GM19452 (cell line): ENCODE data around the gene SLC6A19.

Experiments
- ATAC-seq: cut with Tn5 transposase; IDR thresholded peaks from one replicate; pipeline ENCODE4 v1.9.1; 2021; ENCODE audit not compliant: unreplicated experiment

Gene SLC6A19

DNA sequence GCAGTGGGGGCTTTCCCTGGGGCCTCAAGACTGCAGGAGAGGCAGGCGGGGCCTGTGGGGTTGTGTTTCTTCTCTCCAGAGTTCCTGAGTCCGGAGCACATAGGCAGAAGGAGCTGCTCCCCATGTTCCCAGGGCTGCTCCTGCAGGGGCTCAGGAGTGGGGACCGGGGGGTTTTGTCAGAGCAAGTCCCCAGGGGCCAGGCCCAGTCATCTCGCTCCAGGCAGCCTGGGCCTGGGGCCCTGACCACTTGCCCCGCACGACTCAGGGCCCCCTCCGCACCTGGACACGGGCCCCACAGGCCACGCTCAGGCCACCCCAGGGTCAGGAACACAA, 22.0 kb upstream of the SLC6A19 start:
- ATAC-seq = no peak

DNA sequence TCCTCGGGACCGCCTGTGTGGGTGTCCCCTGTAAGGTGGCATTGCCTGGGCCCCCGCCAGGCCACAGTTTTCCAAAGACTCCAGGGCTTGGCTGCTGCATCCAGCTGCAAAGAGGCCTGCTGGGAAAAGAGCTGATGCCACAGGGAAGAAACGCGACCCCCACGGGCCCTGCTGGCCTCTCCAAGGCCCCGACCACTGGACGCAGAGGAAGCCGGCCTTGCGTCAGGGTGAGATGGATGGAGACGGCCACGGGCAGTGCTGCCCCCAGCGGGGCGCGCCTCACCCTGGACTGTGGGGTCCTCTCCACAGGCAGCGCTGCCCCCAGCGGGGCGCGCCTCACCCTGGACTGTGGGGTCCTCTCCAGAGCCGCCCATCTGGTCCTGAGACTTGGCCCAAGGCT, 21.3 kb upstream of the SLC6A19 start:
- no peak for ATAC-seq

DNA sequence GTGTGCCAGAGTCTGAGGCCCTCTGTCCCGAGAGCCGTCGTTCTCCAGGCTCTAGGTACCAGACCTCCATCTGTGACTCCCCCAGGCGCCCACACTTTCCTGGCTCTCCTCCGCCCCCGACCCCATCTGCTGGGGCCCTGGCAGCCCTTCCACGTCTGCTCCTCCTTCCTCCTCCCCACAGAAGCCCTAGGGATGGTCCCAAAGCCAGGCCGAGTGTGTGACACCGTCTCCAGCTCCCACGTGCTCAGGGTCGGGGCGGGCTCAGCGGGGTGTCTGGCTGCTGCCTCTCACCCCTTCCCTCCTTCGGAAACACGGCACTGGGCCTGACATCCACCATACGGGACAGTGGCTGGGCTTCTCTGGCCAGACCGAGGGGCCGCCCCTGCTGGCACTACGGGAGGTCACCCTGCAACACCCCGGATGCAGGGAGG, 20.5 kb upstream of the SLC6A19 start:
- ATAC-seq = no peak

DNA sequence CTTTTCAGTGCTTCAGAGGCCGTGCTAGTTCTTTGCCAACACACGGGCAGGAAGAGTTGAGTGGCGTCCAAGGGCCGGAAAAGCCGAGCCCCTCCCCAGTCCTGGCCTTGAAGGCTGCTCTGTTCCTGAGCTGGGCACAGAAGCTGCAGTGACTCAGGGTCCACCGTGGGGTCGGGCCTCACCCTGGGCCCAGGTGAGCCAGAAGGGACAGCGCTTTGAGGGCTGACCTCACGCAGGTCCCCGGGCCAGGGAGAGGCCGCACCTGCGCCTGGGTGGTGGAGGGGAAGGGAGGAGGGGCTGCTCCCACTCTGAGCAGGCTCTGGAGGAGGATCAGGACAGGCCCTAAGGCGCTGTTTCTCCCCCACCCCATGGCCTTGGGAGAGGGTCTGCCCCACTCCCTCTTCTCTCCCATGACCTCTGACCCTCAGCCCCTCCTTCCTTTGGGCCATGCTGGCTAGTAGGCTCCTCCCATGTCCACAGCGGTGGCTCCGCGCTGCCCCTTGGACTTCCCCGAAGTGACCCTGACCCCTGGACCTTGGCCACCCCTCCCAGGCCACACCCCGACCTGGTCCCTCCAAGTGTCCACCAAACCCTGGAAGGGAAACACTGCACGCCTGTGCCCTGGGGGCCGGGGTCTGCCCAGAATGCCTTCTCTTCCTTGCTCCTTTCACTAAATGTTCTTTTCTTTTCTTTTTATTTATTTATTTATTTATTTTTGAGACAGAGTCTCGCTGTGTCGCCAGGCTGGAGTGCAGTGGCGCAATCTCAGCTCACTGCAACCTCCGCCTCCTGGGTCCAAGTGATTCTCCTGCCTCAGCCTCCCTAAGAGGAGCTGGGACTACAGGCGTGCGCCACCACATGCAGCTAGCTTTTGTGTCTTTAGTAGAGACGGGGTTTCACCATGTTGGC, 19.7 kb upstream of the SLC6A19 start:
- no peak for ATAC-seq

DNA sequence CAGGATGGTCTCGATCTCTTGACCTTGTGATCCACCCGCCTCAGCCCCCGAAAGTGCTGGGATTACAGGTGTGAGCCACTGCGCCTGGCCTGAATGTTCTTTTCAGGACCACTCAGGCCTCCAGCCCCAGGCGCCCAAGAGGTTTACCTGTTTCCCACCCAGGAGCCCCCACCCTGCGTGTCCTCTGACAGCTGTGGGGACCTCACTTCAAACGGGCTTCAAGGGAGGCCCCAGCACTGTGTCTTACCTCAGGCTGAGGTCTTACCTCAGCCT, 19.1 kb upstream of the SLC6A19 start:
- ATAC-seq = no peak

DNA sequence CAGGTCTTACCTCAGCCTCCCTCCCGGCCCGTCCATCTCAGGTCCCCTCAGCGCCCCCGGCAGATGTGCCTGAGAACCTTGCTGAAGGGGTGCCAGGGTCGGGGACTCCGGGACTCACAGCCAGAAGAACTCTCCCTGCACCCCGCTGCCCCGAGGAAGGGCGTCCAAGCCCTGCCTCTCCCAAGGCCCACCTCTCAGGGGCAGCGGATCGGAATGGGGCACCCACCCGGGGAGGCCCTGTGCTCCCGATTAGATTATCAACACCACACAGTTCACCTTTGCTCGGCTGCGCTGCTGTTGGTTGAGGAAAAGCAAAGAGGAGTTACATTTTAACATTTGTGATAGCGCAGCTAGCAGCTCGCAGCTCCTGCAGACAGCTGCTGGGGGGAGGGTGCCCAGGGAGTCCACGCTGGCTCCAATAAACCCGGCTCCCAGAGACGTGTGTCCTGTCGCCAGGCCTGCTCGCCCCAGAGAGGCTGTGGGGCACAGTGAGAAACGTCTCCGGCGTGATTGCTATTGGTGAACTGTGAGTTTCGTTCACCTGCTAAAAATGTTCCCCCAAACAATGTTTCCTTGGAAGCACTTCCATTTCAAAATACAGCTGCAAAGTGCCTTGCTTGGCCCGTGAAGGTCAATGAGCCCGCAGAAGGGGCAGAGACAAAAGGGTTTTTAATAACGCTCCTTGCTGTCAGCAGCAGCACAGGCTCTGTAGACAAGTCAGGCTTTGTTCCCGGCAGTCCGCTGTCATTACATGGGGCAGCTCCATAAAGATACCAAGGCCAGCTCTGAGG, 18.6 kb upstream of the SLC6A19 start:
- ATAC-seq = no peak

DNA sequence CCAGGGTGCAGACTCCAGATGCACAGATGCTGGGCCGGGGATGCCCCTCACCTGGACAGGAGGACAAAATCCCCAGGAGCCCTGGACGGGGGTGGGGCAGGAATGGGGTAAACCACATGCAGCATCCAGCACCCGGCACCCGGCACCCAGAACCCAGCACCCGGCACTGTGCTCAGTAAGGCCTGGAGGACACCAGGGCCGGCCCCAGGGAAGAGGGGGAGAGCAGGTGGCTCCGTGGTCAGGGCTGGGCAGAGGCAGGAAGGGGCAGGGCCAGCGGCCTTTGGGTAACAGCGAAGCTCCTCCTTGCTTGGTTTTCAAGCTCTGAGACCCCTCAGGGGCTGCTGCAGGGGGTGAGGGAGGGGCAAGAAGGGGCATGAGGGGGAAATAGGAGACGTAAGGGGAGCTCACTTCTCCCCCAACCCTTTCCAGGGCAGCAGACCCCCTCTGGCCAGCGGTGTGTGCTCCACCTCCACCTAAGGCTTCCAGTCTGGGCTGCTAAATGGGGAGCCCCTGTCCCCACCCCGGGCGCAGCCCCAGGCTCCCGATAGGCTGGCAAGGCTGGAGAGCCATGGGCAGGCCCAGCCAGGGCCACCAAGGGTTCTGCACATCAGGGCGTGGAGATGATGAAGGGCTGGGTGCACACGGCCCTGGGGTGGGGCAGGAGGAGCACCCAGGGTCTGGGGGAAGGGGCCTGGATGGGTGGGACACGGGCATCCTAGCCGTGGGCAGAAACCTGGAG, 17.8 kb upstream of the SLC6A19 start:
- ATAC-seq = no peak

DNA sequence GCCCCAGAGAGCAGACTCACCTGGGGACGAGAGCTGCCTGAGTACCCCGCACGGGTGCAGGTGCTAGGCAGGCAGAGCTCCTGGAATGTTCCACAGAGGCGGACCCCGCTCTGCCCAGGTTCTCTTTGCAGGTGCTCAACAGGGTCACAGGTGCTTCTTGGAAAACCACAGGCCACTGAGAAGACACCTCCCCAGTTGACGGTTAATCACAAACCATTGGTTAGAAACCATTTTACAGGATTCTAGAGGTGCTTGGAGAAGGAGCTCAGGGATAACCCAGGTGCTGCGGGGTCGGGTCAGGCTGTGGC, 17.3 kb upstream of the SLC6A19 start:
- no peak for ATAC-seq

DNA sequence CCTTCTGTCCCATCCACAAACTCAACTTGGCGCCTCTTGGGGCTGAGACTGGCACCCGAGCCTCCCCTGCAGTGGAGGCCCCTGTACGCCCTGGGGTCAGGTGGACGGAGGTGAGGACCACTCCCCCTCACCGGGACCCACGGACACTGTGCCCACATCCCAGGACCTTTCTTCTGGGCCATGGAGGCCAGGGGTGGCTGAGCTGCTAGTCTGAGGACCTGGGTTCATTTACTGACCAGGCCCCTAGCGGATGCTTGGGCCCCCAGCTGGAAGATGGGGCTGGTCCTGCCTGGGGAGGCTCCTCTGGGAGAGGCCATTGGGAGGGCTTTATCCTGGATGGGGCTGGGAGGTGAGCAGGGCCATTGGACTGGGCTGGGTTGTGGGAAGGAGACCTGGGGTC, 16.9 kb upstream of the SLC6A19 start:
- ATAC-seq = no peak

DNA sequence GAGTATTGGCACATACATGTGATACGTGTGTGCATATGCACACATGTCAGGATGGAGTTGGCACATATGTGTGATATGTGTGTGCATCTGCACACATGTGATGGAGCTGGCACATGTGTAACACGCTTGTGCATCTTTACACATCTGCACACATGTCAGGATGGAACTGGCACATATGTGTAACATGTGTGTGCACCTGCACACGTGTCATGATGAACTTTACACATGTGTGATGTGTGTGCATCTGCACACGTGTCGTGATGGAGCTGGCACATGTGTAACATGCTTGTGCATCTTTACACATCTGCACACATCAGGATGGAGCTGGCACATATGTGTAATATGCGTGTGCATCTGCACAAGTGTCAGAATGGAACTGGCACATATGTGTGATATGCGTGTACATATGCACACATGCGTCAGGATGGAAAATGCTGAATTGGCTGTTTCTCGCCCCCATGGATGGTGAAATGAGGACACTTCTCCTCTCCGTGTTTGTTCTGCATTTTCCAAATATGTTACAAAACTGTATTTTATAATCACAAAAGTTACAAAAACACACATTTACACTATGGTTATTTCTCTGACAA, 16.3 kb upstream of the SLC6A19 start:
- no peak for ATAC-seq

DNA sequence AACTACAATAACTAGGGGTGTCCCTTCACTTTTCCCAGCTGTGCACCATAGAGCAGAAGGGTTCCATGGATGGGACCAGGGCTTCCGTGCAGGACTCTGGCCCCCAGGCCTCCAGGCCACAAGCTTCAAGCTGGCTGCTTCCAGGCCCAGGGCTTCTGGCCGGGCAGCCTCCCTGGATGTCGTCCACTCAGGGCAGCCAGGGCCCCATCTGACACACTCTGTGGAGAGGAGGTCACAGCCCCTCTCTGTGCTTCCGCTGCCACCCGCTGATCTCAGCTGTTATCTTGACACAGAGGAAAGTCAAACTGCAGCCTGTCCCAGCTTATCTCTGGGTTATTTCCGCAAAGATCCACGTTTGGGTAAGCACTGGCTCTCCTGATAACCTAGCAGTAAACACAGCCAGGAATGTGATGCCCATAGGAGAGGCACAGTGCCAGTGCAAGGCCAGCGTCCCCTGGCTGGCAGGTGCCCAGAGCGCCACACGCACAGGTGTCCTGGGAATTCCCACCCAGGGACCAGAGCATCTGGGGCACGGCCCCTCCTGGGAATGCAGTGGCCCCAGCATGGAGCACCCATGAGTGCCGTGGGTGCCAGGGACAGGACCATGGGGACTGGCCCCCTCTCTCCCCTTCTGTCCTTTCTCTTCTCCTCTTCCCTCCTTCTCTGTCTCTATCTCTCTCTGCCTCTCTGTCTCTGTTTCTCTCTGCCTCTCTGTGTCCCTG, 15.6 kb upstream of the SLC6A19 start:
- ATAC-seq = no peak

DNA sequence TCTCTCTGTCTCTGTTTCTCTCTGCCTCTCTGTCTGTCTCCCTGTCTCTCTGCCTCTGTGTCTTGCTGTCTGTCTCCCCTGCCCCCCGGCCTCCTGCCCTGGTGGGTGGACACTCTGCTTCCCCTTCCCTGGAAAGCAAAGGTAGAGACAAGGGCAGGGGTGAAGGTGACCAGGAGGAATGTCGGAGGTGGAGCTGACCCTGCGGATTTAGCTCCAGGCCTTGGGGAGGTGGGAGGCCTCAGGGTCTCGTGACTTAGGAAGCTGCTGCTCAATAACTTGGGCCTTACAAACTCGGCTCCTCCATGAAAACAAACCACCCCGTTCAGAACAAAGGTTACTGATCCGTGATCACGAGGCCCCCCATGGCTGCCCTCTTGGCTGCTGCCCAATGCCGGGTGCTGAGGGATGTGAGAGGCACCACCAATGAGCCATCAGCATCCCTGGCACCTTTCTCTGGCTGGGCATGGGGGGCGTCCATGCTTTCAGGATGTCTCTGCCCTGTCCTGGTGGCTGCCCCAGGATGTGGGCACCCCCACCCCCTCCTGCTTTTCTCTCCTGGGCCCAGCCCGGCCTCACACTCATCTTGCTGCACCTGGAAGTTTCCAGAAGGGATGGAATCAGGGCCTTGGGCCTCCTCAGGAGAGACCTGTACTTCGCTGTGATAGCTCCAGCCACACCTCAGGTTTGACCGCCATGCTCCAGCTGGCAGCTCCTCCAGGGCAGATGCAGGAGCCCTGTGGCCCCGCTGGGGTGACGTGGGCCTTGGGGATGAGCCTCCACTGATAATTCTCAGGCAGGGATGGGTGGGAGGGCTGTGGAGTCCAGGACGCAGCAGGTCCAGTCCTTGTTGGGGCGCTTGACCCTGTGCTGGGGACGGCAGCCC, 14.8 kb upstream of the SLC6A19 start:
- no peak for ATAC-seq

DNA sequence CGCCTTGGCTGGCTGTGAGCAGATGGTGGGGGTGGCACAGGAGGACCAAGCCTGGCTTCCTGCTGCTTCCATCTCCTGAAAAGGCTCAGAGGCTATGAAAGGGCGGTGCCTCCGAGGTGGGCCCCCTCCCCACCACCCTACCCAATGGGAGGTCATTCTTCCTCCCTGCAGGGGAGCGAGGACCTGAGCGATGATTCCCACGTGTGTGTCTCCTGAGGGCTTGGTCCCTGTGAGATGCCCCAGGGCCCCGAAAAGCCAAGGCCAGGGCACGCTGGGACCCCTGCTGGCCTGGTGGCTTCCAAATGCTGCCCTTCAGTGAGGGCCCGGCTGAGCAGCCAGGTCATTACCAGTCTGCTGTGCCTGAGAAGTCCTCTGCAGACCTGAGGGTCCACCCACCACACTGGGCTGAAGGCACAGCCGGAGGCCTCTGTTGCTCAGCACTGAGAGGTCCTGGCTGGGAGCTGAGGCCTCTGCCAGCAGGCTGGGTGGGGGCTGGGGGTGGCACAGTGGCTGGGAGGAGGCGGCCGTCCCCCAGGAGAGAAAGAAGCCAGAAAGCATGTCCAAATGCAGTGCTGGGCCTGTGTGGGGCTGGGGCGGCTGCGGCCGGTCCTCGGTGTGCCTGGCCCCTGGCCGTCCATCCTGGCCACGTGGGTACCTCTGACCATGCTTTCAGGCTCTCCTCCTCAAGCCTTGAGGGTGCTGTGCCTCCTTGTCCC, 14.0 kb upstream of the SLC6A19 start:
- ATAC-seq = no peak

DNA sequence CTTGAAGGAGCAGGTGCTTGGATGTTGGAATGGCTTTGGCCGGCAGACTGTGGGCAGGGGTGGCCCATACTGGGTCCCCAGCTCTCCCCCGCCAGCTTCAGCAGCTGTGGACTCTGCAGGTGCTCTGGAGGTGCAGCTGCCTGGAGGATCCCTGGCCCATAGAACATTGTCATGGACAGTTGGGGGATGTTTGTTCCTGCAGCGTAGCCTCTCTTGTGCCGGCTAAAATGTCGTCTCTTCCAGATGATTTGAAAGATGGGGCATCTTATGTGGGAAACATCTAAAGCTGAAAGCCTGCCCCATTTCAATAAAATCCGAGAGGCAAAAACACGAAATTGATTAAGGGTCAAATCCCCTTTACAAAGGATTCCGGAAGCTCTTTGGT, 13.5 kb upstream of the SLC6A19 start:
- ATAC-seq = no peak

DNA sequence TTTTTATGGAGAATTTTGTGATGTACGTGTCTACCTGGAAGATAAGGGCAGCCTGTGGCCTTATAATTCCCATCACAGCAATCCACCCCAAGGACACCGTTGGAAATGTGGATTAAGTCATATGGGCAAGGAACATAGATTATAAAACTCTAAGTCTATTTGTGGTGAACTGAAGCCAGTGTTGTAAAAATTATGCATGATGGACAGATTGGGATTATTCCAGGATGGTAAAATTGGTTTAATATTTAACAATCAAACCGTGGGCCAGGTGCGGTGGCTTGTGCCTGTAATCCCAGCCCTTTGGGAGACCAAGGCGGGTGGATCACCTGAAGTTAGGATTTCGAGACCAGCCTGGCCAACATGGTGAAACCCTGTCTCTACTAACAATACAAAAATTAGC, 12.9 kb upstream of the SLC6A19 start:
- no peak for ATAC-seq

DNA sequence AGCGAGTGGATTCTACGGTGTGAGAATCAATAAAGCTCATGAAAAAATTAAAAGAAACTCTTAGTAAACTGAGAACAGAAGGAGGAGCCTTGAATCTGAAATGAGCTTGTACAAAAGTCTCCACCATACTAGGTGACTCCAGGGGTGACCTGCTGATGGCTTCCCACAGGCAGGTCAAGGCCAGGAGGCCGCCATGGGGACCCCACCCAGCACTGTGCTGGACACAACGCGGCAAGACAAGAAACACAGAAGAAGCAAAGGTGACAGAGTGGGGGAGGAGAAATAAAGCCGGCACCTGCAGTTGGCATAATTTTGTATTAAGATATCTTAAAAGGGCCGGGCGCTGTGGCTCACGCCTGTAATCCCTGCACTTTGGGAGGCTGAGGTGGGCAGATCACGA, 12.1 kb upstream of the SLC6A19 start:
- ATAC-seq = no peak

DNA sequence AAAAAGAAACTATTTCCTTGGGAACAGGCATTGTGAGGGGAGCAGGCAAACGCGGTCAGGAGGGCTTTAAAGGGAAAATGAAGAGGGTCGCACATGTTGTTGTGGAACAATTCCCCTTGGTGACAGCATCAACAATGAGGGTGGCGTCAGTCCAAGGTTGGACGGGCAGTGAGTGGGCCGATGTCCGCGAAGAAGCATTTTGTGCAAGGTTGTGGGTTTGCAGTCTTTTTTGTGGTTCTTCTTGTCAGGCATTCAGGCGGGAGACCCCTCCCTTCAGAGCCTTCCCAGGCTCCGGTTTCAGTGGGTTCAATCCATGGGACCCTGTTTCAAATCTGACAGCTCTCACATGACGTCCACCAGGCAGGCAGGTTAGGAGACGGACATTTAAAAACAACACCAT, 11.1 kb upstream of the SLC6A19 start:
- no peak for ATAC-seq

DNA sequence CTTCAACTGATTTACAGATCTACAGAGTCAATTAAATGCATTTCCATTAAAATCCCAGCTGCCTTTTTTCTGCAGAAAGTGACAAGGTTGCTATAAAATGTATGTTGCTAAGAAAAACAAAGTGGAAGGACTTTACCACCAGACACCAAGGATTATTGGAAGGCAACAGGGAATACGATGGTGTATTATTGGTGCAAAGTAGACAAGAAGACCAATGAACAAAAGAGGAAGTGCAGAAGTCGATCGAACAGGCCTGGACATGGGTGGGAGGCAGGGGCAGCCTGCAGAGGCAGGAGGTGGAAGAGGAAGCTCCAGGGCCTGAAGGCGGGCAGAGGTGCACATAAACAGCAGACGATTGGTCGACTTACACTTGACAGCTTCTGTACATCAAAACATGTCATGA, 10.6 kb upstream of the SLC6A19 start:
- no peak for ATAC-seq

DNA sequence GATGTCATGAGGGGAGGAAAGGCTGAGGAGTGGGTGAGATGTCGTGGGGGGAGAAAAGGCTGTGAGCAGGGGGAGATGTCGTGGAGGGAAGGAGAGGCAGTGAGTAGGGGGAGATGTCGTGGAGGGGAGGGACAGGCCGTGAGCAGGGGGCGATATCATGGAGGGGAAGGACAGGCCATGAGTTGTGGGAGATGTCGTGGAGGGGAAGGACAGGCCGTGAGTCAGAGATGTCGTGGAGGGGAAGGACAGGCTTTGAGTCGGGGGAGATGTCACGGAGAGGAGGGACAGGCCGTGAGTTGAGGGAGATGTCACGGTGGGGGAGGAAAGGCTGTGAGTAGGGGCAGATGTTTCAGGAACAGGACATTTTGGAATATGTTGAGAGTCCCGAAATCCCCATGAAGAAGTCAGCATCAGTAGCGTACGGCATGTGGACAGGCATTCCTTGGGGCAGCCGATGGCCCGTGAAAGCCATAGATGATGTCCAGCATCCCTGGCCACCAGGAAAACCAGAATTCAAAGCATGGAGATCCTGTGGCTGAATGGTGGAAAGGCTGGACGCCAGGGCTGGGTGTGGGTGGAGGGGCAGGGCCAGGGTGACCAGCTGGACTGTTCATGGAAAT, 8.3 kb upstream of the SLC6A19 start:
- ATAC-seq = no peak
